LNCAP (cell line): Measurements from ENCODE around the gene CALML5.

ENCODE experiments used
- TF ChIP-seq, protein P1 (sequence below): fragments of 450-650 bp; IDR thresholded peaks from 2 replicates; pipeline ENCODE4 v1.5.1; 2017; ENCODE audit warnings: mild to moderate bottlenecking

Gene CALML5

DNA sequence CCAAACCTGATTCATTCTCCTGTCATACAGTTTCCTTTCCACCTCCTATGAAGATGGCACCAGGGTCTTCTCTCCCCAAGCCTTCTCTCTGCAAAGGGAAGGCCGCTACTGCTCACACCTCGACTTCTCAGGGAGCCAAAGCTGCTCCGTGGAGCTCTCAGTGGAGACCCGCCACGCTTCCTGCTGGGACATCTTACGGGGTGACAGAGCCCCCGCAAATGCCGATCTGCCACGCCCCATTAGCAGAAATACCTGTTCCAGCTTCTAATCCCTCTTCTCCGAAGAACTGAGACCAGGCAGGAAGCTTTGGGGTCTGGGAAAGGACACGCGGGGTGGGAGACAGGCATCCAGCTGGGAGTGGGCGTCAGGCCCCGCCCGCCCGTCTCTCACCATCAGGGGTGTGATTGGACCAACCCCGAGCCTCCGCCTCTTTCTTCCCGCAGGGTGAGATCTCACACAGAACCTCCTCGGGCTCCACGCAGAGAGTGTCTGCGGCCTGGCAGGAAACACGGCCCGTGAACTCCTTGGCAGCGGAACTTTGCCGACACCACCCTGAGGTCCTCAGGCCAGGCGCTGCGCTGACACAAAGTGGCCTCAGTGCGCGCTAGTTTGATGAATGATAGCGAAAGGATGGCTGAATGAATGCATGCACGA, 12.0 kb upstream of the CALML5 start:
- TF ChIP-seq, protein P1, sequence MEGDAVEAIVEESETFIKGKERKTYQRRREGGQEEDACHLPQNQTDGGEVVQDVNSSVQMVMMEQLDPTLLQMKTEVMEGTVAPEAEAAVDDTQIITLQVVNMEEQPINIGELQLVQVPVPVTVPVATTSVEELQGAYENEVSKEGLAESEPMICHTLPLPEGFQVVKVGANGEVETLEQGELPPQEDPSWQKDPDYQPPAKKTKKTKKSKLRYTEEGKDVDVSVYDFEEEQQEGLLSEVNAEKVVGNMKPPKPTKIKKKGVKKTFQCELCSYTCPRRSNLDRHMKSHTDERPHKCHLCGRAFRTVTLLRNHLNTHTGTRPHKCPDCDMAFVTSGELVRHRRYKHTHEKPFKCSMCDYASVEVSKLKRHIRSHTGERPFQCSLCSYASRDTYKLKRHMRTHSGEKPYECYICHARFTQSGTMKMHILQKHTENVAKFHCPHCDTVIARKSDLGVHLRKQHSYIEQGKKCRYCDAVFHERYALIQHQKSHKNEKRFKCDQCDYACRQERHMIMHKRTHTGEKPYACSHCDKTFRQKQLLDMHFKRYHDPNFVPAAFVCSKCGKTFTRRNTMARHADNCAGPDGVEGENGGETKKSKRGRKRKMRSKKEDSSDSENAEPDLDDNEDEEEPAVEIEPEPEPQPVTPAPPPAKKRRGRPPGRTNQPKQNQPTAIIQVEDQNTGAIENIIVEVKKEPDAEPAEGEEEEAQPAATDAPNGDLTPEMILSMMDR: no peak

DNA sequence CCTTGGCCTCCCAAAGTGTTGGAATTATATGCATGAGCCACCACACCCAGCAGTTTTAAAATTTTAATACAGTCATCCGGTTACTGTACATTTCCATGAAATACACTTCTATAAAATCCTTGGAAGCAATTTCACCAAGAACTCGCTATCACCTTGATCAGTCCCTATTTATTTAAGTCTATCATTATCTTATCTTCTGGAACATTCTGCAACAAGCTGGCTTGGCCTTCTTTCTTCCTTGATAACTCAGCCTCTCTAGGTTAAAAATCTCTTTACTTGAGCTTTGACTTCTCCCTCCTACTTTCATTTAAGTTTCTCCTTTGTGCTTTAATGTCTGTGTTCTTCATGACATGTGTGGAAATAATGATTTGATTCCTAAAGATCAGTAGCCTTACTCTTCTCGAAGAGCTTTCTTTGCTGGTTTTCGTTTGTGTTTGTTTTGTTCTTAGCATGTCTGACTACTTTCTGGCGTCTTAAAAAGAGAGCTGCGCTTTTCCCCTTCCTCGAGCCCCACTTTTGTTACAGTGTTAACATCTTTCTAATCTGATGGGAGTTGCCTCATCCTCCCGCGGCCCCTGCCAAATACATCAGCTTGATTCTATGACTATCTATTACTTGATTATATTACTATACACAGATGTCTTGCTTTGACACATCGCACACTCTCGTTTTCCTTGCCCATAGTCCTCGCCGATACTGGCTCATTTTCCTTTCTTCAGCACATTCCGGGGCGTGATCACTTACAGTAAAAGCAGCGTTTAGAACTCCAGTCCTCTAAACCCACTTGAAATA, 11.1 kb upstream of the CALML5 start:
- TF ChIP-seq, protein P1: no peak

DNA sequence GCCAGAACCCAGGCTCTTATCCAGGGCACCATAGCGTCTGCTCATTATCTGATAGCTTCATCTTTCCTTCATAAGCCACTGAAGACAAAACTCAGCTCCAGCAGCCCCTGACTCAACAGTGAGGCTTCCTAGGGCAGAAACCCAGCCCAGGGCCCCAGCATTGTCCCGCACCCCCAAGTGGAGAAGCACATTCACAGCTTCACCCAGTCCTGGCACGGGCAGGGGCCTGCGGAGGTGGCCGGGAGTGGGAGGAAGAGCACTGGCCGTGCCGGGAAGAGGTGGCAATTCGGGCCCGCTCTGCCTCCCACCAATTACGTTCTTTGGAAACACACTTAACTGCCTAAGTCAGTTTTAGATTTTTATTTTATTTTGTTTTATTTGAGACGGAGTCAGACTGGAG, 10.3 kb upstream of the CALML5 start:
- TF ChIP-seq, protein P1: no peak

DNA sequence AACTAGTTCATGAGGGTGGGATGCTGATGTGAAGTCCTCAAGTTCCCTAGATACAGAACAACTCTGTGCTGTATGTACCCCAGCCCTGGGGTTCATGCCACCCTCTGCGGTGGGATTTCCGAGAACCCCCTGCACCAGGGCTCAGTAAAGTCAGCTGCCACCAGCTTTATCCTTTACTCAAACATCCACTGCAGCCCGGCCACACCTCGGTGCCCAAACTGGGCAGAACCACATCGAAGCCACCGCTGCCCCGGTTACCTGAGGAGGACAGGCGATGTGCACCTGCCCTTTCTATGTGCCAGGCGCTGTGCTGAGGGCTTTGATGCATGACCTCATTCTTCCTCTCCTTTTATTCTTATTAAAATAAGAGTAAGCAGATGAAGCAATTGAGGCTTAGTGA, 9.9 kb upstream of the CALML5 start:
- TF ChIP-seq, protein P1: no peak

DNA sequence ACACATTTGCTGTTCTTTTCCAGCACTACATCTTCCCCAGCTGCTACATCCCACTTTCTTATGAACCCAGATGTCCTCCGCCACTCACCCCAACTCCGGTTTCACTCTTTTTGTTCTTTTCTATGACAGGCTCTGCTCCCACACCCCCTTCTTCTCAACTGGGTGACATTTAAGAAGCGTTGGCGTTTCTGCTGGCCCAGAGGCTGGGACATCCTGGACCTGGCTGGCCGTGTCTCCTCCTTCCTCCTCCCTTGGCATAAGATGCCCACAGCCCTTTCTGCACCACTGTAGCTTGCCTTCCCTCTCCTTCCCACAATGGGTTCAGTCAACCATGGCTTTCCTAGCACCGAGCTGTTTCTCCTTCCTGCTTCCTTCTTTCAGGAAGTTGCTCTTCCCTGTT, 9.4 kb upstream of the CALML5 start:
- TF ChIP-seq, protein P1: no peak

DNA sequence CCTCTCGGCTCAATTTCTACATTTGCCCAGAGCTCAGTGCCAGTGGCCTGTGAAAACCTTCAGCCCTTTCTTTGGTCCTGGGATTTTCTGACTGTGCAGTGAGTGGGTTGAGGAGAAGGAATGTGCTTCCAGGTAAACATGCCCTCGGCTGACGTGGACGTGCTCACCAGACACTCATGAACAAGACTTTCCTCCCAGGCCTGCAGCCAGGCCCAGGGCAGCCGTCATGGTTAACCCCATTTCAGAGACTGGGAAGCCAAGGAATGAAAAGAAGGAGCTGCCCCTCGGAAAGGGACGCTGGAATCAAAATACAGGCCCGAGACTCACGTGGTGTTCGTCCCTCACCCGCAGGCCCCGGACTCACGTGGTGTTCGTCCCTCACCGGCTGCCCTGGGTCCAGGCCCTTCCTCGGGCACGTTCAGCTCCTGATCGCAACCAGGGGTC, 8.8 kb upstream of the CALML5 start:
- TF ChIP-seq, protein P1: no peak

DNA sequence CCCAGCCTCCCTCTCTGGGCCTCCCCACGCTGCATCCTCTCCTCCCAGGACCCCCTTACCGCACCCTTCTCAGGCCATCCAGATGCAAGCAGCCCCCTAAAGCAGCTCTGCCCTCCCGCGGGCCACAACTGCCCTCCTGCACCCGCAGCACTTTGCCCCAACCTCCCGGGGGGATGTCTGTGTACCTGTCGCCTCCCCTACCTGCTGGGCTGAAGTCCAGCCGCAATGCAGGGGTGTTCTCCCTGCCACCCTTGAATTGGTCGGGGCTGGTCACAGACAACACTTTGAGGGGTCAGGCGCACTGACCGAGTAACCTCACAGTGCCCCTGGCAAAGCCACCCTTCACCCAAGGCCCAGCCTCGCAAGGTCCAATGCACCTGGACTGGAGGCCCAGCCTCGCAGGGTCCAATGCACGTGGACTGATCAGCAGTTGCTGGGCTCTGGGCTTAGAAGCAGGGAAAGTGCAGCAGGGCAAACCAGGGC, 8.3 kb upstream of the CALML5 start:
- TF ChIP-seq, protein P1: no peak
